ENCODE data around the gene GNB5.

The GNB5 gene

DNA sequence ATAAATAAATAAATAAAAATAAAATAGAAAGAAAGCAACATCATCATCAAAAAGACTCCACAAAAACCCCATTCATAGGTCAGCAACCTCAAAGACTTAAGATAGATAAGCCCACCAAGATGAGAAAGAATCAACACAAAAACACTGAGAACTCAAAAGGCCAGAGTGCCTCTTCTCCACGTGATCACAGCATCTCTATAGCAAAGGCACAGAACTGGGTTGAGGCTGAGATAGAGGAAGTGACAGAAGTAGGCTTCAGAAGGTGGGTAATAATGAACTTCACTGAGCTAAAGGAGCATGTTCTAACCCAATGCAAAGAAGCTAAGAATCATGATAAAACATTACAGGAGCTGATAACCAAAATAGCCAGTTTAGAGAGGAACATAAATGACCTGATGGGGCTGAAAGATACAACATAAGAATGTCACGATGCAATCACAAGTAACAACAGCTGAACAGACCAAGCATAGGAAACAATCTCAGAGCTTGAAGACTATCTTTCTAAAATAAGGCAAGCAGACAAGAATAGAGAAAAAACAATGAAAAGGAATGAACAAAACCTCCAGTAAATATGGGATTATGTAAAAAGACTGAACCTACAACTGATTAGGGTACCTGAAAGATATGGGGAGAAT lies 26.4 kb downstream of the GNB5 start:
- no peak for DNase-seq

DNA sequence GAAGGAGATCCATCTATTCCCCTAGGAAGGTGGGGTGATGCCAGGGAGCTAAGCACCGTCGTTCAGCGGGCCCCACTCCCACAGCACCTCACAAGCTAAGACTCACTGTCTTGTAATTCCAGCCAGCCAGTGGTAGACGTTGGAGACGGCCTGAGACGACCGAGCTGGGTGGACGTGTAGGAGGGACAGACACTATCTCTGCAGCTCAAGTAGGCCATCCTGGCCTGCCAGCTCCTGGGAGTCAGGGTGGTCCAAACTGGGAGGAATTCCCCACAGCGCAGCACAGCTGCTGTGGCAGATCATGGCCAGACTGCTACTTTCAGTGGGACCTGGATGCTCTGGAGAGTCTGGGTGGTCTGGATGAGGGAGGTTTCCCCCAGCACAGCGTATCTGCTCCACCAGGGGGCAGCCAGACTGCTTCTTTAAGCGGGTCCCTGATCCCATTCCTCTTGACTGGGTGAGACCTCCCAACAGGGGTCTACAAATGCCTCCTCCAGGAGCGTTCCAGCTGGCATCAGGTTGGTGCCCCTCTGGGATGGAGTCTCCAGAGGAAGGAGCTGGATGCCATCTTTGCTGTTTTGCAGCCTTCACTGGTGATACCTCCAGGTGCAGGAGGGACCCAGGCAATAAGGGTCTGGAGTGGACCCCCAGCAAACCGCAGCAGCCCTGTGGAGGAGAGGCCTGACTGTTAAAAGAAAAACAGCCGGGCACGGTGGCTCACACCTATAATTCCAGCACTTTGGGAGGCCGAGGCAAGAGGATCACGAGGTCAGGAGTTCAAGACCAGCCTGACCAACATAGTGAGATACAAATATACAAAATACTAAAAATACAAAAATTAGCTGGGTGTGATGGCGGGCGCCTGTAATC lies 27.6 kb downstream of the GNB5 start:
- DNase-seq, result no peak

DNA sequence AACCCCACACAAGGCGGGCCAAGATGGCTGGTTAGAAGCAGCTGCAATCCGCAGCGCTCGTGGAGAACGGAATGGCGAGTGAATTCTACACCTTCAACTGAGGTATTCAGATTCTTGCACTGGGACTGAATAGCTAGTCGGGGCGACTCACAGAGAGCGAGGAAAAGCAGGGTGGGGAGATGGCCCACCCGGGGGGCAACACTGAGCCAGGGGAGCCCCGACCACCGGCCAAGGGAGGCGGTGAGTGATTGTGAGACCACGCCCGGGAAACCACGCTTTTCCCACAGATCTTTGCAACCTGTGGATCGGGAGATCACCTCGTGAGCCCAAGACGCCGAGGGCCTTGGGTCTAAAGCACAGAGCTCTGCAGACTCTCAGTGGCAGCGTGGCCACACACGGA lies 28.3 kb downstream of the GNB5 start:
- no peak for DNase-seq

DNA sequence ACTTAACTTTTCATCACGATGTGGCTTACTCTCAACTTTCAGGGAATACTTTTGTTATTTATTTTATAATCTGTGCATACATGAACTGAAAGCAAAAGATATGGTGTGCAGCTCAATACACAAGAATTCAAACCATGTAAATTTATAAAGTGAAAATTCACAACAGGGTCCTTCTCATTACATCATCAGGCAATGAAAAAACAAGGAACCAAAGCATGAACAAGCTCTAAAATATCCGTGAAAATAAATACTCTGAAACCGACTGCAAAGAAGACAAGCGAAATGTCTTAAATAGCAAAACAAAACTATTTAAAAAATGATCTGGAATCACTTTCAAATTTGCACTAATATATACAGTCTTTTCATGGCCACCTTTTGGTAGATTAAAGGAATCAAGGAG lies 28.9 kb downstream of the GNB5 start:
- no peak for DNase-seq

DNA sequence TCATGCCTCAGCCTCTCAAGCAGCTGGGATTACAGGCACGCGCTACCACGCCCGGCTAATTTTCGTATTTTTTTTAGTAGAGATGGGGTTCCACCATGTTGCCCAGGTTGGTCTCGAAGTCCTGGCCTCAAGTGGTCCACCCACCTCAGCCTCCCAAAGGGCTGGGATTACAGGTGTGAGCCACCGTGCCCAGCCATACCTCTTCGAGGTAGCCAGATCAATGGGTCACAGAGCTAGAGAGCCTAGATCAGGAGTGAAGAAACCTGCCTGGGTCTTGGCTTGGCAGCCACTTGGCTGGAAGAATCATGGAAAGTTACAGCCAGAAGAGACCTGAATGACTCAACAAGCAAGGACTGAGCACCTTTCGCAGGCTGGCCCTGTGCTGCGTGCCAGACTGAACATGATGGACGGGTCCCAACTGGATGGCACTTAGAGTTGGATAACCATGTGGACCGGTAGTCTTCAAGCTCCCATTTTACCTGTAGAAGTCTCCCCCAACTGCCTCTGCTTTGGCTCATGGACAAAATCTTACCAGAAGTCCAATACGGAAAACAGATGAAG lies 29.7 kb downstream of the GNB5 start:
- DNase-seq, result no peak

DNA sequence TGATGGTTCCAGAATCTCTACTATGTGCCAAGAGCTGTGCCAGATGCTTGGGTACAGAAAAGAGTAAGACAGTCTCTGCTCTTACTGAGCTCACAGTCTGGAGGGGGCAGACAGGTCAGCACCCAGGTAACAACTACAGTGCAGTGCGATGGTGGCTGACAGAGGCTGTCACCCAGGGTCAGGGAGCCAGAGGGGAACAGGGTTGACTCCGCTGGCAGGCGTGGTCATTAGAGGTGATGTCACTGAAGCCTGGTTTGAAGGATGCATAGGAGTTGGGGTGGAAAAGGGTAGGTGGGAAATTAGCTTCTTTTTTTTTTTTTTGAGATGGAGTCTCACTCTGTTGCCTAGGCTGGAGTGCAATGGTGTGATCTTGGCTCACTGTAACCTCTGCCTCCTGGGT lies 31.5 kb downstream of the GNB5 start:
- no peak for DNase-seq

DNA sequence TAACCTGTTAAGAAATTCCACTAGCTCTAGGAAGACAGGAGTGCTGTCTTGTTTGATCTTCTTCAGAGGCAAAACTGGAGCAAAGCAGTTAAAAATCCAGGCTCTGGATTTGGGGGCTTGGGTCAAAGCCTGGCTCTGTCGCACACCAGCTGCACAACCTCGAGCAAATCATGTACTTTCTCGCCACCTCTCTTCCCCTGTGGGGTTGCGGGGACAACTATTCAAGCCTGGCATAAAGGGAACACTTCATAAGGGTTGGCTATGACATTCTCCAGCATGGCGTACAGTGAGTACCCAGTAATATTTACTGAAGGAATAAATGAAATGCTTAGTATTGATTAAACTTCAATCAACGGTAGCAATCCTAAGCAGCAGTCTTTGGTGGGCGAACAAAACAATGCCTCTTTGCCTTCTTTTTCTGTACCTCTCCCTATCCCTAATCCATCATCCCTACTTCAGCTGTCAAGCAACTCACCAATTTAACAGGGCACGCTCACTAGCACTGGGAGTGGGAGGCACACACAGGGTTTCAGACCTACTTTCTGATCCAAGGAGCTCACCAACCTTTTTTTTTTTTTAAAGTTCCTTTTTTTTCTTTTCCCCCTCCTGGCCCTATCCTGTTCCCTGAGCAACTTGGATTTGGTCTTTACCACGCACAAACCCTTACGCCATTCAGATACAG lies 33.0 kb downstream of the GNB5 start:
- DNase-seq, result no peak

DNA sequence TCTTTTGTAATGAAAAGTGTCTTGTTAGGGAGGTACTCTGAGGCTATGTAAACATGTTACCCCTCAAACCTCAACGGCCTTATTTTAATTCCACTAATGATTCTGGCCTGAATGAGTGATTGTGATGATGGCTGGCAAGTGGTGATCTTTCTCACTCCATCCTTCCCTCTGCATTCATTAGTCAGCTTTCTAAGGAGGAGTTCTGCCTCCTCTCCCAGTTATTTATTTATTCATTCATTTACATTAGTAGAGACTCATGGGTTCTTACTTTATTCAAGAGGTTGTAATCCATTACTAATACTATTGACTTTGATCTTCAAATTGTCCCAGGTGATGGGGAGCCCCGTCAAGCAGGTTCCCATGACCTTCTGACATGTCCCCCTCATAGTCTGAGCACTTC lies 35.3 kb downstream of the GNB5 start:
- no peak for DNase-seq

DNA sequence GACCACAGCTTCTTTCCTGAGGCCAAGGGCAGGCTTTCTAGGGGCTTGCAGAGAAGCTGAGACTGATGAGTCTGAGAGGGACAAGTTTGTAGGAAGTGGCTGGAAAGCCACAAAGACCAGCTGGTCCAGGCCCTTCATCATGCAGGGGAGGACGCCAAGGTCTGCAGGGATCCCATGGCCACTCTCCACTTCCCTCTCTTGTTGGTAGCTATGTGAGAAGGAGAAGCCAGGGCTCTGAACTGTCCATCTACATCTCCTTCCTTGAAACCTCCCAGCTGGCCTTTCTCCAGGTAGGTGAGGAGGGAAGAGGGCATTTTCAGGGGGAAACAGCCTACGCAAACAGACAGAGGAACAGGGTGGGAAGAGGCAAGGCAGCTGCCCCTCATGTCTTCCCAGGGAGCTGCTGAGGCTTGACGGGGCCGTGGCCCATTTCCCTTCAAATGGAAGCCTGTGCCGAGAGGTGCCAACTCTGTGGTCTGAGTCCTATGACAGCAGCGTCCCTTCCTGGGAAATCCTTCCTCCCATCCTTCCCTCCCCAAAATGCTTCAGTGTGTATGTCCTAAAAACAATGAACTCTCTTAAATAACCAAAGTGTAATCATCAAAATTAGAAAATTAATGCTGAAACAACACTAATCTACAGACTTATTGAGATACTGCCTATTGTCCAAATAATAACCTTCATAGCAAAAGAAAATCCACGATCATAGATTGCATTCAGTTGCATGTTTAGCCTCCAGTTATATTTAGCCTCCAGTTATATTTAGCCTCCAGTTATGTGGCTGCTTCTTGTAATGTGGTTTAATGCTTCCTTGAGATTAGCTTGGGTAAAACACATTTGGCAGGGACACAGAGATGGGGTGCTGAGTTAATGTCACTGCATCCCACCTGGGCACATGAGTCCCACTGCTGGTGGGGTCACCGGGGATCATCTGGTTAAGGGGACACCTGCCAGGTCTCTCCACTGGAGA lies 36.0 kb downstream of the GNB5 start:
- DNase-seq, result no peak

DNA sequence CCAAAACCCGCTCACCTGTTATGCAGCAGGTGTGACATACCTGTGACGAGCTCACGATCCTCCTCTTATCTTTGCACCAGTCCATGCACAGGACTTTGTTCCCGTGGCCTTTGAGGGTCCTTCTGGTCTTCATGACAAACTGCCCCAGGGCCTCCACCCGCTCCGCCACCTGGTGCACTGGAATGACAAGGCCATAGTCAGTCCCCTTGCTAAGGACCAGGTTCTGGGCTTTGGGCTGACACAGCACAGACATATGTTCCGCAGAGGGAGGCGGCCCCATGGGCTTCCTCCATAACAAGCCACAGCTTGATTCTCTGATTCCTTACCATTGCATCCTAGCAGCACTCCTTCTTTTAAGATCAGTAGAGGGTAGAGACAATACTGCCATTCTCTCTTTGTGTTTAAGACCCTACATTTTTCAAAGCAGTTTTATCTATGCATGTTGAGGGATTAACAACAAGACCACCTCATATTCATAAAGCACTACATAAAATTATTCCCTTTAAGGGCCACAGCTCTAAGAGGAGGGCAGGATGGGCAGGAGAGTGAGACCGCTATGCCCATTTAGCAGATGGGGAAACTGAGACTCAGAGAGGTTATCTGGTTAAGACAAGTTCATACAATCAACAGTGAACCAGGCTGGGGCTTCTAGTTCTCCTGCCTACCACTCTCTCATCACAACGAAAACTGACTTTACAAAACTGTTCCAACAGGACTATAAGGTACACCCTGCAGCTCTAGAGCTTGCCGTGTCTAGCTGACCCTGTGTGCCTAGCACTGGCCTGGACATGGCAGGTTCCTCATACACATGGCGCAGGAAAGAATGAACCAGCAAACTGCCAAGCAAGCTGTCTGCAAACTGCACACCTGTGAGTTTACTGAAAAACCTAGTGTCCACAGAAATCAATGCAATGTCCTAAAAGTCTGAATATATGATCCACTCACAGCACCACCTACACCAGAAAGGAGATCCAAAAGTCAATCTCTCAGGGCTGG lies 37.0 kb downstream of the GNB5 start:
- DNase-seq, result no peak

DNA sequence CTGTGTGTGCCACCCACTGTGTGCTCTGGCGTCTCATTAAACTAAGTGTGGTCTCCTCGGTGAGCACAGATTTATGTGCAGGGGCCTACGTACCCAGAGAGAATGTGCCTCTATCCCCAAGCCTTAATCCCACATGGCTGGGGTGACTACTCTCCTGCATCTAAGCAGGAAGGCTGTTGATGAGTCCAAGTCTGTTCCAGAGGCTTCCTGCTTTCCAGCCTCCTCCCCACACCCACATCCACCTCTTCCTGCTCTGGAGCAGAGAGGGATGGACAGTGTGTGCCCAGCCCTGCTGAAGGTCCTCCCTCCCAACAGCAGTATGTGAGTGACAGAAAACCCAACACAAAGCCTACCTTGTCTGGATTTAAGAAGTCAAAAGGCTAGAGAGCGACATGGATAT lies 39.8 kb downstream of the GNB5 start:
- no peak for DNase-seq

DNA sequence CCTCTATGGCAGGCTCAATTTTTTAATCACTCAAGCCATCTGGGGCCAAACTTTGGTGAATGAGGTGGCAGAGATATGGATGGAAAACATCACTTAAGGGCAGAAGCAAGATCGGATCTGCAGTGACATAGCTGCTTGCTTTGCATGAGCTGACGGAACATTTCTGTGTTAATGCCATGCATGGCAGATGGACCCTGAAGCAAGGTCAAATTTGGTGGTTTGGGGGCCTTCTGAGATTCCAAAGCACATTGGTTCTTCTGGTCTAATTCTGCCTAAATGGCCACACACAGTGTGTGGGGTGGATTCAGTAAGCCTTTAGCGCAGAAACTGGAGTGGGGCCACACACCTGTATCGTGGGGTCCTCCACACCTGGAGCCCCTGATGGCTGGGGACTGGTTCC lies 40.3 kb downstream of the GNB5 start:
- DNase-seq, result no peak

DNA sequence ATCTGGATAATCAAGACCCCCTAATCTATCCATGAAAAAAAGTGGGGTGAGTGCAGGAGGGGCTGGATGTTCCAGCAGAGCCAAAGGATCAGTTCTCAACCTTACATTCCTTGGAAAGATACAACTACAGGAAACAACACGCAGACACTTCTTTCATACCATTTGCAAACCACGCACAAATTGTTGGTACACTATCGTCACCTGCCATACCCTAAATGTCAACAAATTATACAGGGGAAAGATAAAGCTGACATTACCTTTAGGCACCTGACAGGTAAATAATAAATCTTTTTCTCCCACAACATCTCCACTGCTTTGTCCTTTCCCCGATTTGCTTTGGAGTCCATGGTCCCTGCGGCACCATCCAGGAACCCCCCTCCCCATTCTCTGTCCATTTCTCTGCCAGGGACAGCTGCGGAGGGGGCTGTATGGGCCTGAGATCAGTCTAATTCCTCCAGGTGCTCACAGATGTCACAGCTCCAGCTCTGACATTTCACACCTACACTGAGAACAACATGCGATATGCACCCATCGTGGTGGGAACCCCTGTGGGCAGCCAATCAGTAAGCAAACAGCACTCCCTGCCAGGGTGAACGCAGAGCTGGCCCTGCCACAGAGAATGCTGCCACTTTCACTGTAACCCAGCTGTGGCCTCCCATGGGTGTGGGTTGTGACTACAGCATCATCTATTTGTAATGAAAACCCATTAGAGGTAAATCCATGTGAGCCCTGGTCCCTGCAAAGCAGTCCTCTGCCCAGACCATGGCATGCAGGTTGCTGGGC lies 41.0 kb downstream of the GNB5 start:
- no peak for DNase-seq

DNA sequence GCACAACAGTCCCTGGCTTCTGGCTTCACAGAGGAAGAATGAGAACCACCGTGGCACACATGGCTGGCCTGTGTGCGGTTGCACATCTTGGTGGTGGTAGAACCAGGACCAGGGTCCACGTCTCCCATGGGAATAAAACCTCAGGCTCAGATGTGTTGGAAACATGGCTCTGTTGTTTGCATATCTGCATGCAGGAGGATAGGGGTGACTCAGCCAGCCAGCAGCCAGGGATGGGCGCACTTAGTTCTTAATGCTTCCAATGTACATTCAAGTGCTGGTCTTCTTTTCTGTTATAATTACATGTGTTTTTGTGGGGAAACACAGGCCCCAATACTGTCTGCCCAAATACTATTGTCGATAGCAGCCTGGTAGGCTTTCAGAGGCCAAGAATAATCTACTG lies 42.8 kb downstream of the GNB5 start:
- DNase-seq, result no peak

DNA sequence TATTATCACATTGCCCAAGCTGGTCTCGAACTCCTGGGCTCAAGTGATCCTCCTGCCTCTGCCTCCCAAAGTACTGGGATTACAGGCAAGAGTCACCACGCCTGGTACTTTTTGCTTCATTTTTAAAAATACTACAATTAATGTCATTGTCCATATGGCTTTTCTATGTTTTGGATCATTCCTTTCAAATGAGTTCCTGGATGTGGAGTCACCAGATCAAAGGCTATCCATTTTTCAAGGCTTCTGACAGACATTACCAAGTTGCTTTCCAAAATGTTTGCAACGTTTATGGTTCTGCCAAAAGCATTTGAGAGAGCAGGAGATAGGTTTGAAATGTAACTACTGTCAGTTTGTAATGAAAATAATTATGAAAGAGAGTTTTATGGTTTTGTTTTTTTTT lies 44.4 kb downstream of the GNB5 start:
- DNase-seq, result no peak

DNA sequence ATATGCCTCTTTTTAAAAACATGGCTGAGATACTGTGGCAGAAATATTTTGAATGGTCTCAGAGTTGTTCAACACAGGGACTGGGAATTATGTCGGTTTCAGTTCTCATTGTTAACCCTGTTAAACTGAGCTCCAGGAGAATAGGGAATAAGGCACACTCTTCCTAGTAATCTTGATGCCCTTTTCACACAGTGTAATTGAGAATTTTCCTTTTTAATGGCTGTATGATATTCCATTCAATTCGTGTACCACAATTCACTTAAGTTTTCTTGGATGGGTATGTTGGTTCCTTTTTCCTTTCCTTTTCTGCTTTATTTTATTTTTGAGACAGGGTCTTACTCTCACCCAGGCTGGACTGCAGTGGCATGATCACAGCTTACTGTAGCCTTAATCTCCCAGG lies 44.9 kb downstream of the GNB5 start:
- no peak for DNase-seq

DNA sequence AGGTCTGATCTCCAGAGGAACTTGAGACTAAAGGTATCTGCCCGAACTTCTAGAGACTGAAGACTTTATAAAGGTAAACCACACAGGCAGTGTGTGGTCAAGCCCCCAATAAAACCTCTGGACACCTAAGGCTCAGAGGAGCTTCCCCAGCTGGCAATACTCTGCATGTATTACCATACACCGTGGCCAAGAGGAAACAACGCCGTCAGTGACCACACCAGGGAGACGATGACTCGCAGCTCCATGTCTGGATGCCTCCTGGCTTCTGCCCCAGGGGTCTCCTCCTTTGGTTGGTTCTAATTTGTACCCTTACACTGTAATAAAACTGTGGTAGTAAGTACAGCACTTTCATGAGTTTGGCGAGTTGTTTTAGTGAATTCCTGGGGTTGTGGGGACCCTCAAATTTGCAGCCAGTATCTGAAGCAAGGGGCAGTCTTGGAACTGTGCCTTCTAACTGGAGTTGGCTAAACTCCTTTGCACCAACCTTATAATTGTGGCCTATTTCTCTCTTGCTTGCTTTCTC lies 46.5 kb downstream of the GNB5 start:
- DNase-seq, result no peak

DNA sequence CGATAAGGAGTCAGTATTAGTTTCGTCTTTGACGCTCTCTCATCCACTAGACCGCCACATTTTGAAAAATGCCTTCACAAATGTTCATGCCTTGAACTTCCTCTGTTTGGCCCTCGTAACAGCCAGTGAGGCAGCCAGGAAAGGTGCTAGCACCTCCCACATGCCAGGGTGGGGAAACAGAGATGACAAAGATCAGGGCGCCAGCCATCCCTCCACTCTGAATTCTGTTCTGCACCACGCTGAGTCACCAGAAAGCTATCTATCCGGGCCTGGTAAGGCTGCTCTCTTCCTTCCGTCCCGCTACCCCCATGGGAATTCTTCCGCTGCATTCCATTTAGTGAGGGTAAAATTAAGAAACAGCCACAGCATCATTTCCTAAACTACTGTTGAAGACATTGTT lies 47.3 kb downstream of the GNB5 start:
- no peak for DNase-seq

DNA sequence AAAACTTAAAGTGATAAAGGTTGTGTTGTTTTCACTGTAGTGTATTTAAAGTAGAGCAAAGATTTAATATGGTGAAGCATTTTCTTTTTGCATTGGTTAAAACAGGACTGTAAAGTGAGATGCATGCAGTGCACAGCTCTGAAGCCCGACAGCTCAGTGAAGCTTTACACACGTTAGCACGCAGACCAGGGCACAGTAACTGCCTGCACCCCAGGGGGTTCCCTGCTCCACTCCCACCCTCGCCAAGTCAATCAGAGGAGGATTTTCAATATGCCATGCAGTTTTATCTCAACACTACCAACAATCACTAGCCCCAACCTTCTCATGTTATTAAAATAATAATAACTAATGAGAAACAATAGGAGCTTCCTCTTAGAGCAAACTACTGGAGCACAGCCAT lies 50.5 kb downstream of the GNB5 start:
- no peak for DNase-seq

Measured in activated effector memory CD4-positive, alpha-beta T cell treated with Interleukin-2 at 50 U/mL for 16 hours (primary cell).